H1 (cell line): ENCODE measurements around the gene RGL1. TPM values are rescaled to one million over a fixed set of nuclear protein-coding genes. Genes with fewer than 3 reads are reported as not detected.

ENCODE experiments used
- CTCF ChIA-PET: fragments of 300-600 bp; sonication (Branson Sonifier 250); formaldehyde crosslinking; loops from one replicate; lab custom pipeline; 2021; ENCODE audit not compliant: partially characterized antibody; lab: Charles Lee
- POLR2A ChIA-PET: fragments of 300-600 bp; sonication (Branson Sonifier 250); formaldehyde crosslinking; loops from one replicate; lab custom pipeline; 2021; ENCODE audit warnings: inconsistent platforms; ENCODE audit not compliant: partially characterized antibody; lab: Charles Lee
- DNase-seq, 2 experiments: peaks; one replicate each; pipeline versions ENCODE4 v3.0.0 to v3.0.0-alpha.2; 2010 to 2022; ENCODE audit warnings: low spot score in 2 of 2, low read depth in 1 of 2, mixed read lengths in 1 of 2
- FAIRE-seq: peaks from 2 replicates; lab custom pipeline; 2011; peaks lifted over from hg19 to GRCh38; lab: Jason Lieb, UNC
- H2AFZ ChIP-seq: 2 replicates; pipeline ENCODE4 v1.8.1; 2012; ENCODE audit warnings: low read length, inconsistent platforms
- H2AK5ac ChIP-seq: 2 replicates; pipeline ENCODE4 v1.6.1; 2013; ENCODE audit warnings: low read depth, low read length
- H2BK120ac ChIP-seq: replicated peaks from 2 replicates; pipeline ENCODE3; 2013; ENCODE audit warnings: low read depth, low read length, inconsistent platforms
- H2BK12ac ChIP-seq: 2 replicates; pipeline ENCODE4 v1.6.1; 2013; ENCODE audit warnings: low read depth, low read length
- H2BK15ac ChIP-seq: 2 replicates; pipeline ENCODE4 v1.6.1; 2013; ENCODE audit warnings: low read length
- H2BK20ac ChIP-seq: 2 replicates; pipeline ENCODE4 v1.6.1; 2013; ENCODE audit warnings: low read length
- H2BK5ac ChIP-seq: 2 replicates; pipeline ENCODE4 v1.6.1; 2013; ENCODE audit warnings: low read depth, low read length
- H3K14ac ChIP-seq: 2 replicates; pipeline ENCODE4 v1.6.1; 2013; ENCODE audit warnings: inconsistent platforms; ENCODE audit not compliant: insufficient read length
- H3K18ac ChIP-seq: 2 replicates; pipeline ENCODE4 v1.6.1; 2013; ENCODE audit warnings: low read length; ENCODE audit errors: extremely low read depth
- H3K23ac ChIP-seq: 2 replicates; pipeline ENCODE4 v1.6.1; 2013; ENCODE audit warnings: inconsistent platforms; ENCODE audit not compliant: insufficient read length
- H3K23me2 ChIP-seq: 2 replicates; pipeline ENCODE4 v1.6.1; 2013; ENCODE audit warnings: low read depth, low read length
- H3K27ac ChIP-seq: 2 replicates; pipeline ENCODE4 v1.6.1; 2011; ENCODE audit warnings: low read depth, low read length, inconsistent platforms
- H3K27me3 ChIP-seq, 4 experiments: replicated peaks in 1 of 4; 1 replicate in 1 of 4; 2 replicates in 3 of 4; pipeline versions ENCODE4 v1.6.1 to v1.8.1; 2011 to 2013; ENCODE audit warnings: low read length in 3 of 4, mild to moderate bottlenecking in 3 of 4, inconsistent platforms in 2 of 4, mixed read lengths in 2 of 4, moderate library complexity in 1 of 4; ENCODE audit not compliant: control insufficient read depth in 3 of 4, insufficient read depth in 3 of 4; ENCODE audit errors: extremely low read depth in 1 of 4
- H3K36me3 ChIP-seq, 4 experiments: 2 replicates each; pipeline versions ENCODE4 v1.6.1 to v1.8.1; 2011 to 2013; ENCODE audit warnings: mild to moderate bottlenecking in 4 of 4, low read length in 3 of 4, moderate library complexity in 2 of 4, control low read depth in 1 of 4, inconsistent platforms in 1 of 4; ENCODE audit not compliant: insufficient read depth in 4 of 4, control insufficient read depth in 2 of 4
- H3K4ac ChIP-seq: replicated peaks from 2 replicates; pipeline ENCODE3; 2013; ENCODE audit warnings: low read length, low read depth, mixed read lengths, inconsistent platforms; ENCODE audit not compliant: insufficient read length
- H3K4me1 ChIP-seq, 4 experiments: replicated peaks in 1 of 4; 1 replicate in 1 of 4; 2 replicates in 3 of 4; pipeline versions ENCODE4 v1.6.1 to v1.8.1; 2011 to 2013; ENCODE audit warnings: low read length in 3 of 4, inconsistent platforms in 2 of 4, mixed read lengths in 1 of 4; ENCODE audit not compliant: insufficient read depth in 4 of 4, control insufficient read depth in 3 of 4
- H3K4me2 ChIP-seq, 2 experiments: 2 replicates each; pipeline versions ENCODE4 v1.6.1 to v1.8.1; 2011 to 2013; ENCODE audit warnings: low read depth in 2 of 2, low read length in 2 of 2, control low read depth in 1 of 2, inconsistent platforms in 1 of 2, mild to moderate bottlenecking in 1 of 2; ENCODE audit not compliant: insufficient read depth in 1 of 2
- H3K4me3 ChIP-seq, 4 experiments: fragments of 200-600, 300-600 bp in 1 of 4; sonication (generic), shearing (Covaris generic), sonication (Bioruptor Twin) in 1 of 4; 2 replicates each; pipeline versions ENCODE4 v1.5.1 to v1.8.1; 2011 to 2016; ENCODE audit warnings: low read length in 4 of 4, low read depth in 3 of 4, control low read depth in 2 of 4, inconsistent platforms in 2 of 4, mild to moderate bottlenecking in 2 of 4, mixed read lengths in 1 of 4, moderate library complexity in 1 of 4; ENCODE audit not compliant: insufficient read depth in 2 of 4; ENCODE audit errors: extremely low read depth in 1 of 4
- H3K56ac ChIP-seq: replicated peaks from 2 replicates; pipeline ENCODE3; 2013; ENCODE audit warnings: low read depth, mild to moderate bottlenecking, mixed read lengths, low read length, inconsistent platforms; ENCODE audit not compliant: insufficient read length
- H3K79me1 ChIP-seq: 2 replicates; pipeline ENCODE4 v1.6.1; 2013; ENCODE audit warnings: low read depth, low read length, control low read depth
- H3K79me2 ChIP-seq, 2 experiments: 2 replicates each; pipeline versions ENCODE4 v1.6.1 to v1.8.1; 2012 to 2013; ENCODE audit warnings: low read length in 2 of 2, mild to moderate bottlenecking in 2 of 2, inconsistent platforms in 1 of 2; ENCODE audit not compliant: insufficient read depth in 2 of 2, control insufficient read depth in 1 of 2
- H3K9ac ChIP-seq, 4 experiments: replicated peaks in 1 of 4; 1 replicate in 1 of 4; 2 replicates in 3 of 4; pipeline versions ENCODE4 v1.6.1 to v1.8.1; 2011 to 2013; ENCODE audit warnings: low read depth in 3 of 4, low read length in 3 of 4, control low read depth in 2 of 4, mild to moderate bottlenecking in 2 of 4, moderate library complexity in 2 of 4, inconsistent platforms in 1 of 4; ENCODE audit errors: extremely low read depth in 1 of 4
- H3K9me3 ChIP-seq, 2 experiments: 2 replicates each; pipeline versions ENCODE4 v1.6.1 to v1.8.1; 2012 to 2013; ENCODE audit warnings: mild to moderate bottlenecking in 2 of 2, moderate library complexity in 2 of 2, control low read depth in 1 of 2, inconsistent platforms in 1 of 2, low read depth in 1 of 2, low read length in 1 of 2, mixed read lengths in 1 of 2; ENCODE audit not compliant: insufficient read depth in 2 of 2
- H4K20me1 ChIP-seq, 2 experiments: replicated peaks in 1 of 2; 2 replicates each; pipeline versions ENCODE3 to v1.8.1; 2011 to 2013; ENCODE audit warnings: inconsistent platforms in 2 of 2, low read length in 2 of 2, mild to moderate bottlenecking in 1 of 2; ENCODE audit not compliant: insufficient read depth in 2 of 2, control insufficient read depth in 1 of 2
- H4K5ac ChIP-seq: 2 replicates; pipeline ENCODE4 v1.6.1; 2013; ENCODE audit warnings: low read length, low read depth, mixed read lengths, inconsistent platforms; ENCODE audit not compliant: insufficient read length
- H4K8ac ChIP-seq: 2 replicates; pipeline ENCODE4 v1.8.0; 2013; ENCODE audit warnings: mild to moderate bottlenecking, moderate library complexity, low read length, inconsistent platforms; ENCODE audit not compliant: insufficient read depth; ENCODE audit errors: extremely low read depth
- H4K91ac ChIP-seq: replicated peaks from 2 replicates; pipeline ENCODE3; 2013; ENCODE audit warnings: low read length, mixed read lengths, inconsistent platforms; ENCODE audit not compliant: insufficient read length
- ATF2 ChIP-seq: IDR thresholded peaks from 2 replicates; pipeline ENCODE4 v1.6.1; 2012; ENCODE audit warnings: low read length, inconsistent platforms
- BCL11A ChIP-seq, 2 experiments: IDR thresholded peaks; one replicate each; pipeline ENCODE4 v1.6.1; 2011; ENCODE audit warnings: low read depth in 2 of 2, low read length in 2 of 2, mild to moderate bottlenecking in 2 of 2
- HDAC2 ChIP-seq, 2 experiments: fragments of 300-600 bp in 1 of 2; sonication (generic) in 1 of 2; IDR thresholded peaks; 2 replicates each; pipeline ENCODE4 v1.6.1; 2011 to 2012; ENCODE audit warnings: low read depth in 2 of 2, low read length in 2 of 2, mild to moderate bottlenecking in 2 of 2, moderate library complexity in 2 of 2, borderline replicate concordance in 1 of 2, inconsistent platforms in 1 of 2
- NANOG ChIP-seq: IDR thresholded peaks from 2 replicates; pipeline ENCODE4 v1.6.1; 2011; ENCODE audit warnings: low read length, low read depth, mild to moderate bottlenecking, inconsistent platforms; ENCODE audit not compliant: insufficient read depth, poor library complexity, severe bottlenecking
- POLR2AphosphoS5 ChIP-seq: IDR thresholded peaks from 2 replicates; pipeline ENCODE4 v1.6.1; 2011; ENCODE audit warnings: low read depth, low read length
- POU5F1 ChIP-seq: IDR thresholded peaks from 2 replicates; pipeline ENCODE4 v1.6.1; 2011; ENCODE audit warnings: low read depth, mild to moderate bottlenecking, low read length, moderate library complexity
- RAD21 ChIP-seq, 2 experiments: IDR thresholded peaks in 1 of 2; conservative IDR thresholded peaks in 1 of 2; 2 replicates each; pipeline ENCODE4 v1.6.1; 2011; ENCODE audit warnings: low read depth in 2 of 2, low read length in 2 of 2, improper control_type of control experiment in 1 of 2, inconsistent platforms in 1 of 2, mild to moderate bottlenecking in 1 of 2, moderate library complexity in 1 of 2
- RXRA ChIP-seq: IDR thresholded peaks from 2 replicates; pipeline ENCODE4 v1.6.1; 2011; ENCODE audit warnings: low read depth, mild to moderate bottlenecking, low read length, moderate library complexity; ENCODE audit not compliant: insufficient read depth
- SP1 ChIP-seq: IDR thresholded peaks from 2 replicates; pipeline ENCODE4 v1.6.1; 2011; ENCODE audit warnings: low read depth, low read length
- SP2 ChIP-seq: IDR thresholded peaks from 2 replicates; pipeline ENCODE4 v1.6.1; 2012; ENCODE audit warnings: mild to moderate bottlenecking, low read length, inconsistent platforms
- SRF ChIP-seq: IDR thresholded peaks from 2 replicates; pipeline ENCODE4 v1.6.1; 2011; ENCODE audit warnings: mild to moderate bottlenecking, low read depth, low read length, moderate library complexity
- ZNF274 ChIP-seq: IDR thresholded peaks from 2 replicates; pipeline ENCODE4 v1.7.0; 2012; ENCODE audit warnings: low read length, borderline replicate concordance; ENCODE audit errors: extremely low read depth
- WGBS, 2 experiments: shearing (Covaris generic) in 1 of 2; methylation state at CpG; one replicate each; pipeline versions ENCODE4 v1.1.6 to v1.1.7; 2013 to 2015; ENCODE audit warnings: low lambda C conversion rate in 2 of 2, mixed read lengths in 2 of 2, inconsistent platforms in 1 of 2, low coverage in 1 of 2, missing lambda C conversion rate in 1 of 2; ENCODE audit not compliant: insufficient replicate concordance in 2 of 2, insufficient coverage in 1 of 2, insufficient read length in 1 of 2; ENCODE audit errors: extremely low coverage in 1 of 2, missing lambda C conversion rate in 1 of 2; 5-methylcytosine and 5-hydroxymethylcytosine counted together
- polyA plus RNA-seq, 7 experiments: library from polyadenylated mRNA; depleted of rRNA in 3 of 7; stranded (reverse) in 5 of 7; unstranded in 2 of 7; fragments of >200 nt in 5 of 7; fragments of 200-250 nt in 2 of 7; gene quantifications; 1 replicate in 5 of 7; 2 replicates in 1 of 7; 4 replicates in 1 of 7; pipeline versions ENCODE4 v1.2.1 to v1.2.3, GENCODE V29; 2011 to 2013; ENCODE audit warnings: missing spikeins in 2 of 7, mixed read lengths in 2 of 7
- total RNA-seq: library from RNA; stranded (reverse); fragmentation: NEBNext Ultra II Directional; extraction: Animal tissue kit (Norgen Biotek cat#: 25700); gene quantifications from 2 replicates; pipeline ENCODE4 v1.2.1, GENCODE V29; 2021

The RGL1 gene
- total and polyA plus RNA-seq, 2 of the 8 experiments (the other 6 are each of a cell fraction or from before 2014, with no cell fraction given) = 0.98 to 2.4 TPM

- H2BK12ac ChIP-seq = no peak overlapping the region
- H3K18ac ChIP-seq = no peak overlapping the region
- no peak overlapping the region for H2BK120ac ChIP-seq
- no peak overlapping the region for H2AK5ac ChIP-seq
- no peak overlapping the region for H3K4ac ChIP-seq
- H2BK5ac ChIP-seq = no peak overlapping the region
- no peak overlapping the region for H3K4me3 ChIP-seq
- H3K9ac ChIP-seq = no peak overlapping the region
- no peak overlapping the region for H3K4me2 ChIP-seq
- no peak overlapping the region for H3K14ac ChIP-seq
- no peaks in the 10 kb centered on the region for H3K36me3 ChIP-seq
- no peaks in the 10 kb centered on the region for H3K4me1 ChIP-seq
- no peak for FAIRE-seq
- H3K56ac ChIP-seq = no peak overlapping the region
- H4K91ac ChIP-seq = no peak overlapping the region
- 89% methylated on average over 5 of the region's 5 CpGs; no CpG with 5 or more reads in 1 of the 2 experiments for WGBS, 2 experiments
- no peak overlapping the region for H2BK15ac ChIP-seq
- no peak overlapping the region for H2AFZ ChIP-seq
- H2BK20ac ChIP-seq = no peak overlapping the region
- no peak overlapping the region for H3K27ac ChIP-seq
- no peak overlapping the region for H3K23ac ChIP-seq
- no peak overlapping the region for H4K8ac ChIP-seq
- TF ChIP-seq HDAC2 (IDR thresholded peaks at IDR 0.05; ENCODE audit: borderline replicate concordance in 1 of 2, low read depth in 2 of 2, low read length in 2 of 2) (no peak), ZNF274 (no peak), SRF (no peak), RXRA (no peak), SP1 (no peak), POU5F1 (no peak), ATF2 (no peak), POLR2AphosphoS5 (no peak), SP2 (no peak), NANOG (no peak), RAD21 (IDR thresholded peaks at IDR 0.05 in 1 of 2, conservative IDR thresholded peaks at IDR 0.05 in 1 of 2; ENCODE audit: low read depth in 2 of 2, low read length in 2 of 2) (no peak), BCL11A (IDR thresholded peaks at IDR 0.05; ENCODE audit: low read depth in 2 of 2, low read length in 2 of 2) (no peak)
- no peak overlapping the region for H4K5ac ChIP-seq
- no peaks in the 10 kb centered on the region for H3K9me3 ChIP-seq
- H3K23me2 ChIP-seq = no peaks in the 10 kb centered on the region
- H3K79me2 ChIP-seq = no peaks in the 10 kb centered on the region
- DNase-seq = no peak
- H4K20me1 ChIP-seq = no peaks in the 10 kb centered on the region
- POLR2A ChIA-PET = no interaction called here
- no peaks in the 10 kb centered on the region for H3K27me3 ChIP-seq
- H3K79me1 ChIP-seq = no peaks in the 10 kb centered on the region
- CTCF ChIA-PET = interaction anchor here (0.6 to 1.1 kb wide), 2 partner anchors 665 to 1901 kb away, joined by 3 read pairs; no protein-coding TSS in a partner anchor
These were observed 156.2 kb downstream of the RGL1 start for GRCh38 chr1:183961132-183961531.
